GM18505 (cell line): ENCODE data around the gene KRTAP20-2.

Experiments used
- ATAC-seq: cut with Tn5 transposase; IDR thresholded peaks from one replicate; pipeline ENCODE4 v1.9.1; 2021; ENCODE audit not compliant: unreplicated experiment
- POLR2A ChIP-seq: IDR thresholded peaks from 4 replicates; pipeline ENCODE4 v1.6.1; 2011; ENCODE audit warnings: borderline replicate concordance; ENCODE audit not compliant: insufficient read depth, insufficient read length; ENCODE audit errors: extremely low read depth

KRTAP20-2 gene

DNA sequence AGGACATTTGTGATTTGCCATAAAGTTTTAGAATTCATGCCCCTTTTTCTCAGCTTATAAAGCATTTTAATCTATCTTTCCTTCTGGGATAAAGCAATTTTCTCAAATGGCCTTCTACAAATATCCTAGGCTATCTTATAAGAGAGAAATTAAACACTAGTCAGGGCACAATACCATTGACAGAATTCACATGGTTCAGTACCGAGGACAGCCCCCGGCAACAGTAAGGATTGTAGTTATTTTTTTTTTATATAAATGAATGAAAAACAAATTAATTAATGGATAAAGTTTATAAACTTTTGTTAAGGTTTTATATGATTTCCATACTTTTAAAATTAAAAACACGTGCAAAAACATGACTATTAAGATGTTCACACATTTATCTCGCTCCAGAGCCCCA is 6.9 kb upstream of the KRTAP20-2 start:
- TF ChIP-seq POLR2A, result no peak
- no peak for ATAC-seq

GRCh38 chr21:30629200-30629599 is 5.8 kb upstream of the KRTAP20-2 start:
- ATAC-seq, result no peak
- no peak for TF ChIP-seq POLR2A

GRCh38 chr21:30638686-30639085 is 3.7 kb downstream of the KRTAP20-2 start:
- no peak for TF ChIP-seq POLR2A
- ATAC-seq, result no peak

DNA sequence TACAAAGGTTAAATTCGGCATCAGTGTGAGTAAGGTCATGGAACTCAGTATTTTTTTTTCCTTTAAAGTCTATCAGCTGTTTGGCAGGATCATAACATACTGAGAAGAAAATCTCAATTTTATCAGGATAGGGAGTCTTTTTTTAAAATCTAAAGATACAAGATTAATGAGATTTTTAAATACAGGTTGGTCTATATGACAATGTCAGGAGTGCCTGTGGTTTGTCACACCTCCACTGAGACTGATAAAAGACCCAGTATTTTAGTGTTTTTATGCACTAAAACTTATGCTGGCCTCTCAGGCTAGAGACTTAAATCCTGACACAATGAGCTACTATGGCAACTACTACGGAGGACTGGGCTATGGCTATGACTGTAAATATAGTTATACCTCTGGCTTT is 7.6 kb downstream of the KRTAP20-2 start, which contains the start of gene KRTAP20-3:
TSS of gene KRTAP20-3 (plus strand) at position 301 of the 400 bp plus-strand sequence.
- no peak for ATAC-seq
- no peak for TF ChIP-seq POLR2A

DNA sequence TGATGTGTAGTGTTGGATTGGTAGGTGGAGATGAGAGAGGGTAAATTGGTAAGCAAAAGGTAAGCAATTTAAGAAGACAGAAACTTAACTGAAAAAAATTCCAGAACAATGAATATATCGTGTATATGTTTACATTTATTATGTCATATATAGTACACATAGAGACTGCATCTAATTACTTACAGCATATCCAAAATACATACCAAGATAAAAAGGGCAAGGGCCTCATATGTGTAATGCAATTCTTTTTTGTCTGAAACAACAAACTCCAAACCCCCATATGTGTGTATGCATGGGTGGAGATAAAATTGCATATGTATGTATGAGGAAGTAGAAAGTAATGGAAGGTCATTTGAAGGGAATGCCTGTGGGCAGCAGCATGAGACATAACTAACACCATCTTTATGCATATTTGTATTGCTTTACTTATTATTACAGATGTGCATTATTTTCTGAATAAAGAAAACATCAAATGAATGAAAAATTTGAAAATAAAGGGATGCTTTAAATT is 12.0 kb downstream of the KRTAP20-2 start:
- TF ChIP-seq POLR2A, result no peak
- ATAC-seq, result no peak

DNA sequence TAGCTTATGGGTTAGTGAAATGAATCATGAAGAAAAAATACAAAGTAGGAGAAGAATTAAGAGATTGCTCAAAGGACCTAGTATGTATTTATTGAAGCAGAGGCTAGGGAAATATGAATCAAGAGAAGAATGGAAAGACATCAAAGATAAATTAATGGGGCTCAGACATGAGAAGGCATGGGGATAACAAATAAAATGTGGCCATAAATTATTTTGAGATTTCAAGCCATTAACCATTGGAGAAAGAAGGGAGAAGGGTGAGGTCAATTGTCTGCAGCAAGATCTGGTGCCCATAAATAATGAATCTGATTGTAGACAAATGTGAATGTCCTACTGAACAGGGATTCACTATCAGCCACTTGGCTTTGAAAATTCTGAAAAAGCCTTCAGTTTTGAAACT is 17.9 kb downstream of the KRTAP20-2 start:
- TF ChIP-seq POLR2A, result no peak
- ATAC-seq, result no peak

DNA sequence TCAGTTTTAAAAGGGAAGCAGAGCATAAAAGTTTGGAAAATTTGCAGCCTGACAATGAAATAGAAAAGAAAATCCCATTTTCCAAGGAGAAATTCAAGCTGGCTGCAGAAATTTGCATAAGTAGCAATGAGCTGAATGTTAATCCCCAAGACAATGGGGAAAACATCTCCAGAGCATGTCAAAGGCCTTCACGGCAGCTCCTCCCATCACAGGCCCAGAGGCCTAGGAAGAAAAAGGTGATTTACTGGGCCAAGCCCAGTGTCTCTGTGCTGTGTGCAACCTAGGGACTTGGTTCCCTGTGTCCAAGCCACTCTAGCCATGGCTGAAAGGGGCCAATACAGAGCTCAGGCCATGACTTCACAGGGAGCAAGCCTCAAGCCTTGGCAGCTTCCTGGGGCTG is 33.8 kb downstream of the KRTAP20-2 start:
- no peak for TF ChIP-seq POLR2A
- ATAC-seq, result no peak

GRCh38 chr21:30672985-30673650 is 38.1 kb downstream of the KRTAP20-2 start:
- no peak for TF ChIP-seq POLR2A
- ATAC-seq, result no peak

- no peak for ATAC-seq
- TF ChIP-seq POLR2A, result no peak
Observed at GRCh38 chr21:30674312-30674711, 39.3 kb downstream of the KRTAP20-2 start.

DNA sequence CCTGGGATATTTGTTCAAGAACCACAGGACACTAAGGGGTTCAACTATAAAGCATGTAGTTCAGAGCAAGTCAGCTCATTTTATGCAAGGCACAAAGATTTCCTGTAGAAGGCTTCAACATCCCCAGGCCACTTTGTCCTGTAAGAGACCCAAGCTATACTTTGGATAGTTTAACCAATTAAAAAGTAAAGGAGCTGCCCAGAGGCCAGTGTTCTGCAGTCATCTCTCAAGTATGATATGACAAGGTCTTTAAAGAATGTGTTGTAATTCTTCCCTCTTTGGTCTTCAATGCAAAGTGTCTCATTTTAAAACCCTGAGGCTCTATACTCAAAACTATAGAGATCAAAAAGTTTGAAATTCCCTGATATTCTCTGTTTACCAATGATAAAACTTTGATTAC is 41.7 kb downstream of the KRTAP20-2 start:
- ATAC-seq, result no peak
- TF ChIP-seq POLR2A, result no peak

- no peak for TF ChIP-seq POLR2A
- ATAC-seq, result no peak
Observed at GRCh38 chr21:30680586-30680985, 45.6 kb downstream of the KRTAP20-2 start.

DNA sequence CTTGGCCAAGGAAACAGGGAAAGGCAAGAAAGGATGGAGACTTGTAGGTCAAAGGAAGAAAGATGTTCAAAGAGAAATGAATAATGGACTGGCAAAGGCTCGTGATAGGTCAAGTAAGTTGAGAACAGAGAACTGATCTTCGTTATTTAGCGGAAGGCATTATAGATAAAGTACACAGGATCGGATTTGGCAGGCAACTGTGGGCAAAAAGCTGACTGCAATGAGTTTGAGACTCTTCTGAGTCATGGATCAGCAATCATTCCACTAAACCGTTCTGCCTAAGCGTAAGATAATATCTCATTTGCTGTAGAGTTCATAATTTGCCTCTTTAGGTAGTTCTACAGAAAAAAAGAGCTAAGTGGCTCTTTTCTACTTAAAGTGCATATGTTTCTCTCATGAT is 49.5 kb downstream of the KRTAP20-2 start:
- no peak for TF ChIP-seq POLR2A
- ATAC-seq, result no peak
